NK-92 treated with Interleukin-12 subunit alpha and Interleukin-12 subunit beta, amount 100 ng/mL, for 24 hours (cell line): ENCODE results near the gene GVQW3.

Experiments used
- DNase-seq: peaks from one replicate; lab custom pipeline; 2025; lab: John Stamatoyannopoulos, UW

The GVQW3 gene

DNA sequence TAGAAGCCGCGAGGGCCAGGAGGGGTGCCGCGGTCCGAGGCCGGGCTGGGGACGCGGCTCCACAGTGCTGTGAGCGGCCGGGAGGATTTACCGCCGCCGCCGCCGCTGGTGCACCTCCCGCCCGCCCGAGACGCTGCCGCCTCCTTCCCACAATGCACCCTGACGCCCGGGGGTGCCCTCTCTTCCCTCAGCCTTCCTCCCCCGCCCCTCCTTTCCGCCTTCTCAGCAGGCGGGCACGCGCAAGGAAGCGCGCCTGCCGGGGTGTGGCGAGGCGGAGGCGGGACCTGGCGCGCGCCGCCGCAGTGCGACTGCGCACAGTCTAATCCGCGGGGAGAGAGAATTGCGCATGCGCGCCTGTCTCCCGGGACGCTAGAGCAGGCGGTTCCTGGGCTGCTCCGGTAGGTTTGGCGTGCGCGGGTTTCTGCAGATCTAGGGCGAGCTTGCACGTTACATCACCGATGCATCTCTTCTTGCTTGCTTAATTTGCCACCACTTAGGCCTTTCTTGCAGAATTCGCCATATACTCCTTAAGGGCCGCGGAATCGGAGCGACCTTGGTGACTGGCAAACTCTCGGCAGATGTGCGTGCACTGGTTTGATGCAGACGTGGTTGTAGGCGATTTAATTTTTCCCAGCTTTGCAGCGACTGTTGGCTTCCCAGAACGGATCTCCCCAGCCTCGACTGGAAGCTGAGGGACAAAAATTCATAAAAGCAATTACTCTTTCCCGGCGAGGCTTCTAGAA lies at the start of gene GVQW3, which contains the start of gene THAP12:
TSS of gene GVQW3 (plus strand) at position 347 of the 743 bp plus-strand sequence. CDS start 506 bp downstream, outside the sequence.
TSS of gene THAP12 (minus strand) at position 156 of the 743 bp plus-strand sequence. CDS start 296 bp downstream, outside the sequence.
- DNase-seq, result peak; percentile 97

- DNase-seq, result no peak
Measured at GRCh38 chr11:76334826-76335389, 46.2 kb upstream of the GVQW3 start.

DNA sequence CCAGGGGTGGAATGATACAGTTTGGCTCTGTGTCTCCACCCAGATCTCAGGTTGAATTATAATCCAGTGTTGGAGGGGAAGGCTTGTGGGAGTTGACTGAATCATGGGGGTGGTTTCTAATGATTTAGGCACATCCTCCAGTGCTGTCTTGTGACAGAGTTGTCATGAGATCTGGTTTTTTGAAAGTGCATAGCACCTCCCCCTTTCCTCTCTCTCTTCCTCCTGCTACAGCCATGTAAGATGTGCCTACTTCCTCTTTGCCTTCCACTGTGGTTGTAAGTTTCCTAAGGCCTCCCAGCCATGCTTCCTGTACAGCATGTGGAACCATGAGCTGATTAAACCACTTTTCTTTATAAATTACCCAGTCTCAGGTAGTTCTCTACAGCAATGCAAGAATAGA lies 45.3 kb upstream of the GVQW3 start:
- DNase-seq, result no peak

DNA sequence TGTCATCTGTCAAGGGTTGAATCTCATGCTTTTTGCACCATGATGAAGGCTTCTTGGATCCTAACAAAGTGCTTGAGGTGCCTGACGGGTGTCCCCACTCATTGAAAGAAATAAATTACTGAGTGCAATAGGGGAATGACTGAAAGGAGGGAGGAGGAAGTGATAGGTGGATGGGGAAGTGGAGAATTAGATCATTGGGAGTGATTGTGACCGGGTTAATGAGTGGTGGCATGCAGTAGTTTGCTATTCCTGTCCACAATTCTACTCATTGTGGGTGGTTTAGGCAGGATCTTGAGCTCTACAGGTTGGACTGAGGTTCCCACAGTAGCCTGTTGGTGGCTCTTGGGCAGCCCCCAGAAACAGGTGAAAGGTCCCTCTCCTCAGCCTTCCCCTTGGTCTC lies 44.5 kb upstream of the GVQW3 start:
- DNase-seq, result no peak

DNA sequence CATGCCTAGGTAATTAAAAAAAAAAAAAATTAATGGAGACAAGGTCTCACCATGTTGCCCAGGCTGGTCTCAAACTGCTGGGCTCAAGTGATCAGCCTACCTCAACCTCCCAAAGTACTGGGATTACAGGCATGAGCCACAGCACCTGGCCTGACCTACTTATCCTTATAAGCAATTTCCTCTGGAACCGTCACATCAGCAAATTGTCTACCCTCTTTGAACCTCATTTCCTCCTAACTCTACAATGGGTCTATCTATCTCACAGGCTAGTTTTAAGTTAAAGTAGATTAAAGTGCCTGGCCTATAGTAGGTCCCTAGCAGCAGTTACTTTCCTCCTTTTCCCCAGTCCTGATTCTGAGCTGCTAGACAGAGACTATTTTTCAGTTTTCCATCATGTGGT lies 43.7 kb upstream of the GVQW3 start:
- DNase-seq, result no peak

GRCh38 chr11:76337923-76338322 lies 43.2 kb upstream of the GVQW3 start:
- DNase-seq, result no peak

GRCh38 chr11:76339221-76339620 lies 41.9 kb upstream of the GVQW3 start:
- no peak for DNase-seq

- no peak for DNase-seq
Measured at GRCh38 chr11:76347466-76347865, 33.7 kb upstream of the GVQW3 start.

DNA sequence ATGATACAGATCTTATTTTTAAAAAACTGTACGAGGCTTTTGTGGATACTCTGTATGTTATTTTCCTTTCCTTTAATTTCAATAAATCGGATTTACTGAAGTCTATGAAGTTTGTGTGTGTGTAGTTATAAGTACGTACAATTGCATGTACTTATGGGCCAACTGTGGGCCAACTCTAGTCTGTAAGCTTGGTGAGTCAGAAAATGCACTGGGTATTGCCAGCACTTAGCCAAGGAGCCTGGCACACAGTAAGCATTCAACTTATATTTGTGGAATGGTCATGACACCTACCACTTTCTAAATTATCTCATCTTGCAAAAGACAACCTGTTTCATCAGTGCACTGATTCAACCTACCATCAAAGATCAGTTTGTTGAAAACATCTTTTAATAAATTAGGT lies 32.8 kb upstream of the GVQW3 start:
- no peak for DNase-seq

- DNase-seq, result no peak
Measured at GRCh38 chr11:76355172-76355571, 26.0 kb upstream of the GVQW3 start.

DNA sequence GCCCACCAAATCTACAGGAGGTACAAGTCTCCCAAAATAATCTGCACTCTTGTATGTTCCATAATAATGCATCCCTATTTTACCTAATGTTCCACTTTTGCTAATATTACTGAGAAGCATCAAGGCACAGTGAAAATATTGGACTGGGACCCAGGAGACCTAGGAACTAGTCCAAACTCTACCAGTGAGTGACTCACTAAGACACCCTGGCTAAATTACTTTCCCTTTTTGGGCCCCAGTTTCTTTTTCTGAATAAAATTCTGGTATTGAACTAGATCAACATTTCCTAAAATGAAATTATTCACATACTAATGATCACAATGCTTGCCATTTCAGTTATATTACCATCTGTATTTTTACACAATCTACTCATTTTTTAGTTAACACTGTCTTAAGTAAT lies 19.7 kb upstream of the GVQW3 start:
- DNase-seq, result no peak

DNA sequence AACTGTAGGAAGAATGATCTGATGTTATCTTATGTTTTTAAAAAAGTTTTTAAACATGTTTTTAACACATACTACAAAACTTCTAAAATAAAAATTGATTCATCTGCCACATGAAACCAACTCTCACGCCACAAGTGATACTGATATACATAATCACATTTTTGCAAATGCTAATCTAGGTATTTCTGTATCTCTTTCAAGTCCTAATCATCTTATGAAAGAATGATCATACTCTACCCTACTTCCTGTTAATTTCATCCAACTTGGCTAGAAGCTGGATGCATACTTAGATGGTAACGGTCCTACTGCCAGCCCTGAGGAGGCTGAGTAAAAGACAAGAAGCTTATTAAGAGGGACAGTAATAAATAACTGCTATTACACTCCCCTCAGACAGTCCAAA lies 19.3 kb upstream of the GVQW3 start:
- DNase-seq, result no peak

GRCh38 chr11:76362716-76363115 lies 18.4 kb upstream of the GVQW3 start:
- no peak for DNase-seq

GRCh38 chr11:76365038-76365679 lies 16.0 kb upstream of the GVQW3 start:
- no peak for DNase-seq

GRCh38 chr11:76368490-76368889 lies 12.6 kb upstream of the GVQW3 start:
- no peak for DNase-seq

DNA sequence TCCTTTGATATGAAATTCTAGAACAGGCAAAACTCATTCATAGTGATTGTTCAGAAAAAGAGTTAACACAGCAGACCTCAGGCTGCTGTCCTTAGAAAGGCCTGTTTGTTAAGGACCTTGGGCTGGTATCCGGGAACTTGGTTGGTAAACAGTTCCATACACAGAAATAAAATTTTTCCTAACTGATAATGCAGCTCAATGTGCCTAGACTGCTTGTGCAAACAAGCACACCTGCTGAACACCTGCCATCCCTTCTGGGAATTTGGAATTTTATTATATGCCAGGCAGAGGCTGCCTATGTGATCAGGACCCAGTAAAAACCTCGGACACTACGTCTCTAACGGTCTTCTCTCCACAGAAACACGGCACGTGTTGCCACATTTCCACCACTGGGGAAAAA lies 11.7 kb upstream of the GVQW3 start:
- no peak for DNase-seq

DNA sequence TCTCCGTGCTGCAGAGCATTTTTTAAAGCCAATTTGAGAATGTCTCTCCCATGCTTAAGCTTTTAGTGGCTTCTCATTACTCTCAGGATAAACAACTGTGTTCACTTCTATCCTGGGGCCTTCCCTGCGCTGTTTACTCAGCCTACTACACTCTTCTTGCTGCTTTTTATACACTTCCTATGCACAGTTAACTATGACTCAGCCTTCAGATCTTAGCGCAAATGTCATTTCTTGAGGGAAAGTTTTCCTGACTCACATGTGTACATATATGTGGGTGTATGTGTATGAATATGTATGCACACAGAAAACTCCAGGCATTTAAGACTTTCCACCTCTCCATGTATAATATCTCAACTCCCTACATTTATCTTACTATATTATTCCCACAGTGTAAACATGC lies 10.0 kb upstream of the GVQW3 start:
- no peak for DNase-seq

- no peak for DNase-seq
Measured at GRCh38 chr11:76376746-76377558, 4.2 kb upstream of the GVQW3 start.

DNA sequence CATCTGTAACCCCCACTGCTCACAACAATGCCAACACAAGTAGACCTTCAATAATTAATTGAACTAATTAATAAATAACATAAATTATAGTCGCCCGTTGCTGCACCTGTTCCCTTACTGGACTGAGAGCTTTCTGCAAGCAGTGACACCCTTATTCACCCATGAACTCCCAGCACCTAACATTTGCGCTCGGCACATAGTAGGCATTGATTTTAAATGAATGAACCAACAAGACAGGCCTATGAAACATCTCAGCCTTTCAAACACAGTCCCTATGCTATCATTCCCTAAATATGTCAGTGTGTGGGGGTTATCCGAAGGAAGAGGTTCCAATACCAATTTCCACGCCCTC lies 1.3 kb upstream of the GVQW3 start:
- DNase-seq, result no peak

DNA sequence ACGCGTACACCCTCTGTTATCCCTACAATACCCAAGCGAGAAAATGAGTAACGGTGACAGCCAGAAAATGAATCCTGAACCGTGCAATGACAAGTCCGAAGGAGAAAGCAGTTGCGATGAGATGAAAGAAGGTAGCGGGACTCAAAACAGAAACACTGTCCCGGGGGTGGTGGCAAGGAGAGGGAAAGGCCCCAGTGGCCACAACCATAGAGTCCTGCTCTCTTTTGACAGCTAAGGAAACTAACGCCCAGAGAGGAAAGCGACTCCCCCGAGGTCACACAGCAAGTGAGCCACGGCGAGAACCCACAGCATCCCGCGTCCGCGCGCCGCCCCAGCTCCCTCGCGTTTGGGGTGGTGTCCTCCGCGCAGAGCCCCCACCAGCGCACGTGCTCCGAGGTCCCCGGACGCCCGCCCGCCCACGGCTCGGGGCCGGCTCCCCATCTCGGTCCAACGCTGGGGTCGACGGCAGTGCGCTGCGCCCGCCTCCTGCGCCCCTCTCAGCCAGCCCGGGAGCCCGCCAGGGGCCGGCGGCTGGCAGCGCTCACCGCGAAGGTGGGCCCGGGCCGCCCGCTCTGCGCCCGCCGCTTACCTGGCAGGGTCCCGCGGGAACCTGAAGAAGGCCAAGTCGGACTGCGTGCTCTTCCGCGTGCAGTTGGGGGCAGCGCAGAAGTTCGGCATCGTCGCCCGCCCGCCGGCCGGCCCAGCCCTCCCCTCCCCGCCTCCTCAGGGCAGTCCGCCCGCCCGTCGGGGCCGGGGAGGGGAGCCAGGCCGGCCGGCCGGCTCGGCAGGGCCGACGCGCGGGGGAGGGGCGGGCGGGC lies 755 bp upstream of the GVQW3 start:
- peak; percentile 54 for DNase-seq

- DNase-seq, result no peak
Measured at GRCh38 chr11:76382209-76382608, 1.1 kb downstream of the GVQW3 start.

GRCh38 chr11:76385903-76386302 lies 4.8 kb downstream of the GVQW3 start:
- no peak for DNase-seq
